GM19193 (cell line): ENCODE results near the gene EEPD1.

Experiments
- POLR2A ChIP-seq: IDR thresholded peaks from 4 replicates; pipeline ENCODE4 v1.6.1; 2011; ENCODE audit not compliant: insufficient read depth, insufficient read length; ENCODE audit errors: extremely low read depth

EEPD1 gene

DNA sequence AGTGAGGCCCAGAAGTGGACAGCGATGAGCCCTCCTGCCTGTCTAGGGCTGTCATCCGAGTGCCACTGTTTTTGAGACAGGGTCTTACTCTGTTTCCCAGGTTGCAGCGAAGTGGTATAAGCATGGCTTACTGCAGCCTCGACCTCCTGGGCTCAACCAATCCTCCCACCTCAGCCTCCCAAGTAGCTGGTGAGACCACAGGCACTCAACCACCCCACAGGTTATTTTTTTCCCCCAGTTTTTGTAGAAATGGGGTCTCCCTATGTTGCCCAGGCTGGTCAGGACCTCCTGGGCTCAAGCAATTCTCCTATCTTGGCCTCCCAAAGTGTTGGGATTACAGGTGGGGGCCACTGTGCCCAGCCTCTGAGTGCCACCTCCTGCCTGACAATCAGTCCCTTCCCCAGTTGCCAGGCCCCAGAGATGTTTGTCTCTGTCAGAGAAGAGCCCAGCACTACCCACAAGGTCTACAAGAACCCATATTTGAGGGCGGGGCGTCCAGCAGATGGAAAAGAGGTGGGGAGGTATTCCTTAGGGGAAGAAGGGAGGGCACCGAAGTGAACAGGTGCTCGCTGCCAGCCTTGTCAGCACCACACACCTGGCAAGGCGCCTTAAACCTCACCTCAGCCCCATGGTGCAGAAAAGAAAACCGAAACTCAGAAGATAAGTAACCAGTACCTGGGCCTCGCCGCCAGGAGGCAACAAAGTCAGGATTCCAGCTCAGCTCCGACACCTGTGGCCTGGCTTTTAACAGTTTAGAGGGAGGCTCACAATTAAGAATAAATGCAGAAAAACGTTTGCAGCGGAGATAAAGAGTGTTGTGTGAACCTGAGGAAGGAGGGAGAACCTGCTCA is 159.2 kb downstream of the EEPD1 start:
- TF ChIP-seq POLR2A: no peak

GRCh38 chr7:36312915-36313334 is 159.9 kb downstream of the EEPD1 start:
- no peak for TF ChIP-seq POLR2A

DNA sequence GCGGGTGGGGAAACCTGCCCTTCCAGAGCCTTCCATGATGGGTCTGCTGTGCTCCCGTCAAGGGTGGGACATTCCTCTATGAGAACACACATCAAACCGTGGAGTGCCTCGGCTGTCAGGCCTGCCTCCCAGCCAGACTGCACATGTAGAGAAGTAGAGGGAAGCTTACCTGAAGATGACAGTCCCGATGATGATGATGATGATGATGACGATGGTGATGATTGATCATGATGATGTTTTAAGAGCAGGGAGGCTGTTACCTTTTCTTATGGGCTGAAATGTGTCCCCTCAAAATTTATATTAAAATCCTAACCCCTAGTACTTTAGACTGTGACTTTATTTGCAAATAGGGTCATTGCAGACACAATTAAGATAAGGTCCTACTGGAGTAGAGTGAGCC is 160.6 kb downstream of the EEPD1 start:
- no peak for TF ChIP-seq POLR2A

DNA sequence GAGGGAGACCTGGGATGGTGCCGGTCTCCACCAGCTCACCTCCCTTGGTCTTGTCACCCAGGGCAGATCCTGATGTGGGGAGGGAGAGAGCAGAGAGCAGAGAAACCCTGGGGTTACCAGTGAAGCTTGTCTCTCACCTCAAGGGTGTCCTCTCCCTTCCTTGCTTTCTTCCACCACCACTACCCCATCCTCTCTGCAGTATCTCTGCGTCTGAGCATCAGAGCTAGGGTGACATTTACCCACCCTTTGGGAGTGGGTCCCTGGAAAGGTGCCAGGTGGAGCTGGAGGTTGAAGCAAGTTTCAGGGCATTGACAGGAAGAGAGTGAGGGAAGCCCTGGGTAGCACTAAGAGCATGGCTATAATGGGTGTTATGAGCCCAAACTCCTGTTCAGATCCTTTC is 161.4 kb downstream of the EEPD1 start:
- TF ChIP-seq POLR2A: no peak

DNA sequence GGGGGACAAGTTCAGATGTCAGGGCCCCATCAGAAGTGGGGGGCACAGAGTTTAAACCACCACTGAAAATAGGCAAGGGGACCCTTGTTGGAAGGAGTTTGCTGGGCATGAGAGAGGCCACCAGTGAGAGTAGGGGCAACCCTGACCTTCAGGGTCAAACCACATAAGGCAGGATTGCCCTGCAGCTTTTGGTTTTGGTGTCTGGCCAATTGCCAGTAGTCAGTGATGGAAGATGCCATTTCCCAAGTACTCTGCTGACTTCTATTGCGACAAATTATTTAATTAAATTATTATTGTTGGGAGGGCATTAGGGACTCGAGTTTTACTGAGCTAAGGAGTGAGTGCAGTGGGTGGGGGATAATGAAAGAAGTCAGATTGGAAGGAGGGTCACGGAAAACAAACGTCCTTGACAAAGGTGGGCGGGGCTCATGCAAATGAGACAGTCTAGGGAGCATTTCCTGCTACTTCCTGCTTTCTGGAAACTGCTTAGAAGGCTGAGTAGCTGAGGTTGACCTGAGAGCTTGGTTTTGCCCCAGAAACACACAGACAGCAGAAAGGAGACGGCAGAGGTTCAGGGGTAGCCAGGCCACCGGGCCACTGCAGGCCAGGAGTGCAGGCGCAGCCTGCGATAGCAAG is 162.4 kb downstream of the EEPD1 start:
- no peak for TF ChIP-seq POLR2A

- no peak for TF ChIP-seq POLR2A
These were observed 163.3 kb downstream of the EEPD1 start for GRCh38 chr7:36316319-36316718.

DNA sequence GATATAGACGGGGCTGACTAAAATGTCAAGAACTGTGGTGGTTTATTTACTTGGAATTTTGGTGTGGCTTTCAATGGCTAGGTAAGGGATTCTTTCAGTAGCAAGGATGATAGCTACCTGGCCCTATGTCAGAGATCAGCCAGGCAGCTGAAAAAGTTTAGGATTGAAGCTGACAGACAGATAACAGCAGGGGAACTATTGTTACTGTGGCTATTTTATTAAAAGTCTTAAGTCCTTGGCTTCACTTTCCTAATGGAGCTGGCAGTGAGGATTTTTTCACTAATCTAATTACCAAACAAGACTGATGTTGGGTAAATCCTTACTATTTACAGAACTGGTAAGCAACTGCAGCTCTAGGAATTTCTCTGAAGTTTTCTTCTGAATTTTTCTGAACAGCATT is 164.2 kb downstream of the EEPD1 start:
- no peak for TF ChIP-seq POLR2A

- TF ChIP-seq POLR2A: no peak
These were observed 165.1 kb downstream of the EEPD1 start for GRCh38 chr7:36318116-36318515.

DNA sequence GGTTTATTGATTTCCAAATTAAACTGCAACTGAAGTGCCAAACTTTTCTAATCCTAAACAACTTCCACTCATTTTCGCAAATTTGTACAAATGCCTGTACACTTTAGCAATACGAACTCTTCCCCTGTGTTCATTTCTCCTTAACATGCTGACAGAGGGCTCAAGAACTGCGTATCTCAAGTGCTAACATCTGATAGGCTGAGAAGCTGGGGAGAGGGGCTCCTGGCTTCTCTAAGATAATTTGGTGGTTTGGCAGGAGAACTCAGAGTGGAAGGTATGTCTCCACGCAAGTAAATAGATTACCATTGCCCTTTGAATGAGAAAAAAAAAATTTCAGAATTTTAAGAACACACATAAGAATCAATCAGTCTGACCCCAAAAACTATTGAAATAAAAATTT is 183.3 kb downstream of the EEPD1 start:
- no peak for TF ChIP-seq POLR2A

DNA sequence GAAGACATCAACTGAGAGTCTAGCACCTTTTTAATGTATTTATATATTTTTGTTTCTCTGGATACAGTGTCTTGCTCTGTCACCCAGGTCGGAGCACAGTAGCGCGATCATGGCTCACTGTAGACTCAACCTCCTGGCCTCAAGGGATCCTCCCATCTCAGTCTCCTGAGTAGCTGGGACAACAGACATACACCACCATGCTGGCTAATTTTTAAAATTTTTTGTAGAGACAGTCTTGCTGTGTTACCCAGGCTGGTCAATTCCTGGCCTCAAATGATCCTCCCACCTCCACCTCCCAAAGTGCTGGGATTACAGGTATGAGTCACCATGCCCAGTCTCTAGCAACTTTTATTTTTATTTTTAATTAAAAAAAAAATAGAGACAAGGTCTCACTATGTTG is 185.2 kb downstream of the EEPD1 start:
- no peak for TF ChIP-seq POLR2A

- no peak for TF ChIP-seq POLR2A
These were observed 190.5 kb downstream of the EEPD1 start for GRCh38 chr7:36343548-36343947.

GRCh38 chr7:36344622-36345021 is 191.6 kb downstream of the EEPD1 start:
- no peak for TF ChIP-seq POLR2A

DNA sequence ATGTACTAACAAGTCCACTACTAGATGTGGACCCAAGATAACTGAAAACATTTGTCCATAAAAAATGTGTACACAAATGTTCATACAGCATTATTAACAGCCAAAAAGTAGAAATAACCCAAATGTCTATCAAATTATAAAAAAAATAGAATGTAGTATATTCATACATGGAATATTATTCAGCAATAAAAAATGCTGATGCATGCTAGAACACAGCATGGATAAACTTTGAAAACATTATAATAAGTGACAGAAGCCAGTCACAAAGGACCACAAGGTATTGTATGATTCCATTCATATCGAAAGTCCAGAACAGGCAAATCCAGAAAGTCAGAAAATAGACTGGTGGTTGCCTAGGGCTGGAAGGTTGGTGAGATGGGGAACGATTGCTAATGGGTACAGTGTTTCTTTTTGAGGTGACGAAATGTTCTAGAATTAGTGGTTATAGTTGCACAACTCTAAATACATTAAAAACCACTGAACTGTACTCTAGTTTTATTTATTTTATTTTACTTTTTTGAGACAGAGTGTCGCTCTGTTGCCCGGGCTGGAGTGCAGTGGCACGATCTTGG is 193.3 kb downstream of the EEPD1 start:
- no peak for TF ChIP-seq POLR2A

GRCh38 chr7:36348256-36348655 is 195.2 kb downstream of the EEPD1 start:
- no peak for TF ChIP-seq POLR2A

- no peak for TF ChIP-seq POLR2A
These were observed 195.7 kb downstream of the EEPD1 start for GRCh38 chr7:36348771-36349170.

DNA sequence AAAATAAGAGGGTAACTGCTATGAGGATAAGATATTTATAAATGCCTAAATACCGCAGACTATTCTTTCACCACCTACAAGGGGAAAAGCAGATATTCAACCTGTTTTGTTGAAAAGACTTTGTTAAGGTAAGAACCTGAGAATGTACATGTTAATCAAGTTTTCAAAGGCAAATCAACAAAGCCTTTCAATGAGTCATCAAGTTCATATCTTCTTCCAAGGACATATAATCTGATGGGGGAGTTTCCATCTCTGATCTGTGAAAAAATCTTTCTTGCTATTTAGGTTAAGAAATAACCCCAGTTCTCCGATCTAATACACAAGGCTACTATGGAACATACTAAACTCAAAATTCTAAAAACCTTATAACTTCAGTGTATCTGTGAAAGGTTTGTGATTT is 196.6 kb downstream of the EEPD1 start:
- no peak for TF ChIP-seq POLR2A
